ENCODE results near the gene C14orf132. TPM values are rescaled to one million over a fixed set of nuclear protein-coding genes. Genes with fewer than 3 reads are reported as not detected.

The C14orf132 gene
- total and polyA plus RNA-seq, 9 of the 15 experiments (the other 6 are each of a cell fraction or from before 2014, with no cell fraction given) = not detected

GRCh38 chr14:96117101-96117897 lies 78.1 kb downstream of the C14orf132 start:
- in situ Hi-C loops (cut with MboI) = loop anchor here (10.0 kb wide), 1 partner anchor 148 kb away; no protein-coding TSS in a partner anchor
- no peak overlapping the region for H3K4me2 ChIP-seq (ENCODE audit: insufficient read depth, low read length)
- H3K27ac ChIP-seq (ENCODE audit: extremely low read depth, low read depth, low read length) = no peak overlapping the region

GRCh38 chr14:96117960-96118359 lies 78.8 kb downstream of the C14orf132 start:
- in situ Hi-C loops (cut with MboI) (loop anchor here (10.0 kb wide), 1 partner anchor 147 kb away; no protein-coding TSS in a partner anchor), intact Hi-C loops (cut with micrococcal nuclease) (no loop called here)
- CTCF ChIA-PET (ENCODE audit: low intra/inter-chr PET ratio) = no interaction called here
- H3K9me1 ChIP-seq (ENCODE audit: control insufficient read depth, insufficient read depth, low read length) = no peaks in the 10 kb centered on the region
- no peaks in the 10 kb centered on the region for H3K36me3 ChIP-seq (ENCODE audit: control insufficient read depth, insufficient read depth, low read length)
- no peaks in the 10 kb centered on the region; a peak in 1 of 5 replicates for H3K27me3 ChIP-seq (ENCODE audit: control insufficient read depth in 2 of 2, insufficient read depth in 2 of 2, low read length in 2 of 2)
- POLR2A ChIA-PET = interaction anchor here (0.7 kb wide), 1 partner anchor 555 kb away, joined by 3 read pairs; no protein-coding TSS in a partner anchor
- no peak overlapping the region for H3K4me3 ChIP-seq
- no peak overlapping the region for H3K9ac ChIP-seq (ENCODE audit: insufficient read depth in 1 of 2, low read depth in 2 of 2, low read length in 2 of 2)
- H3K4me1 ChIP-seq (replicated peaks in 1 of 2; ENCODE audit: control insufficient read depth in 2 of 2, insufficient read depth in 2 of 2, low read length in 2 of 2) = no peaks in the 10 kb centered on the region
- no peaks in the 10 kb centered on the region for H4K20me1 ChIP-seq (replicated peaks; ENCODE audit: control insufficient read depth, insufficient read depth, low read length)
- no peaks in the 10 kb centered on the region for H3K79me2 ChIP-seq (ENCODE audit: control insufficient read depth, insufficient read depth, low read length)
- H3K4me2 ChIP-seq (ENCODE audit: insufficient read depth, low read length) = no peak overlapping the region
- no peak overlapping the region for H2AFZ ChIP-seq (ENCODE audit: low read depth, low read length)
- 5% methylated on average over 6 of the region's 6 CpGs for WGBS (ENCODE audit: insufficient coverage, low coverage, missing lambda C conversion rate)
- ATAC-seq (no peak), DNase-seq (ENCODE audit: extremely low read depth in 1 of 4, low spot score in 3 of 4) (no peak), FAIRE-seq (no peak)
- no peaks in the 10 kb centered on the region for H3K9me3 ChIP-seq (replicated peaks; ENCODE audit: control insufficient read depth, insufficient read depth, low read depth, low read length)
- no peak overlapping the region for H3K27ac ChIP-seq (ENCODE audit: extremely low read depth, low read depth, low read length)
- no TSS peak for BruUV-seq (replicated peaks)
- TF ChIP-seq STAT5B (CRISPR knock-in tag; IDR thresholded peaks at IDR 0.05) (no peak), COPS2 (conservative IDR thresholded peaks at IDR 0.05) (no peak), ZNF444 (CRISPR knock-in tag; IDR thresholded peaks at IDR 0.05) (no peak), ZKSCAN1 (IDR thresholded peaks at IDR 0.05; ENCODE audit: low read depth, low read length) (no peak), FOXO4 (CRISPR knock-in tag; IDR thresholded peaks at IDR 0.05) (no peak), TAL1 (IDR thresholded peaks at IDR 0.05) (no peak), VEZF1 (CRISPR knock-in tag; IDR thresholded peaks at IDR 0.05) (no peak), HMG20A (CRISPR knock-in tag; conservative IDR thresholded peaks at IDR 0.05) (no peak), MAFK (IDR thresholded peaks at IDR 0.05; ENCODE audit: low read length) (no peak), BMI1 (IDR thresholded peaks at IDR 0.05; ENCODE audit: low read length) (no peak), ZFP30 (CRISPR knock-in tag; IDR thresholded peaks at IDR 0.05; ENCODE audit: borderline replicate concordance) (no peak), RBM22 (IDR thresholded peaks at IDR 0.05; ENCODE audit: low read depth, low read length, poor library complexity, severe bottlenecking) (no peak)

More at GRCh38 chr14:96117101-96117897, 78.1 kb downstream of the C14orf132 start:
- Histone ChIP-seq H3K79me2 (ENCODE audit: control insufficient read depth, insufficient read depth, low read length) (no peaks in the 10 kb centered on the region), H3K9ac (ENCODE audit: insufficient read depth in 1 of 2, low read depth in 2 of 2, low read length in 2 of 2) (no peak overlapping the region), H3K4me3 (no peak overlapping the region), H3K9me1 (ENCODE audit: control insufficient read depth, insufficient read depth, low read length) (no peaks in the 10 kb centered on the region), H3K4me1 (replicated peaks in 1 of 2; ENCODE audit: control insufficient read depth in 2 of 2, insufficient read depth in 2 of 2, low read length in 2 of 2) (no peaks in the 10 kb centered on the region), H3K36me3 (ENCODE audit: control insufficient read depth, insufficient read depth, low read length) (no peaks in the 10 kb centered on the region), H4K20me1 (replicated peaks; ENCODE audit: control insufficient read depth, insufficient read depth, low read length) (no peaks in the 10 kb centered on the region), H3K27me3 (ENCODE audit: control insufficient read depth in 2 of 2, insufficient read depth in 2 of 2, low read length in 2 of 2) (no peaks in the 10 kb centered on the region; a peak in 1 of 5 replicates), H2AFZ (ENCODE audit: low read depth, low read length) (no peak overlapping the region), H3K9me3 (replicated peaks; ENCODE audit: control insufficient read depth, insufficient read depth, low read depth, low read length) (no peaks in the 10 kb centered on the region)
- TF ChIP-seq SP2 (IDR thresholded peaks at IDR 0.05; ENCODE audit: extremely low read depth, low read depth, low read length, poor library complexity, severe bottlenecking) (no peak), NFIC (IDR thresholded peaks at IDR 0.05) (peak; percentile 72), CBX8 (IDR thresholded peaks at IDR 0.05; ENCODE audit: borderline replicate concordance, extremely low read depth, low read depth, low read length, poor library complexity, severe bottlenecking) (no peak)
- 0% methylated on average over 4 of the region's 7 CpGs for WGBS (ENCODE audit: insufficient coverage, low coverage, missing lambda C conversion rate)
- BruUV-seq (replicated peaks) = no TSS peak
- FAIRE-seq (no peak), ATAC-seq (no peak), DNase-seq (ENCODE audit: extremely low read depth in 1 of 4, low spot score in 3 of 4) (no peak)
- intact Hi-C loops (cut with micrococcal nuclease) = no loop called here
- ChIA-PET POLR2A (no interaction called here), CTCF (ENCODE audit: low intra/inter-chr PET ratio) (no interaction called here)
